ENCODE data around the gene EIF5AL1. TPM values are rescaled to one million over a fixed set of nuclear protein-coding genes. Genes with fewer than 3 reads are reported as not detected.

The EIF5AL1 gene
- total and polyA plus RNA-seq, 2 of the 4 experiments (the other 2 are of a cell fraction), result 1.1 to 1.4 TPM

- dilution Hi-C loops (cut with HindIII; ENCODE audit: low sequenced_read_pairs, unreplicated experiment) (no loop called here), in situ Hi-C loops (cut with MboI; ENCODE audit: low sequenced_read_pairs) (no loop called here), intact Hi-C loops (cut with micrococcal nuclease) (no loop called here)
- H3K36me3 ChIP-seq (ENCODE audit: control insufficient read depth, insufficient read depth, low read length), result no peaks in the 10 kb centered on the region
- peaks cover 12% of the 10 kb centered on the region; the same call in 1 of the 2 replicates for H3K4me1 ChIP-seq (ENCODE audit: control insufficient read depth, insufficient read depth, low read length)
- DNase-seq (no peak), ATAC-seq (ENCODE audit: low read depth) (no peak)
- WGBS, 2 experiments (ENCODE audit: extremely low coverage in 2 of 2, insufficient read length in 1 of 2), result 85% methylated on average over 2 of the region's 4 CpGs; no CpG with 5 or more reads in 1 of the 2 experiments
- no peak overlapping the region for H2BK5ac ChIP-seq (ENCODE audit: low read depth, low read length, poor library complexity, severe bottlenecking)
- H4K5ac ChIP-seq (ENCODE audit: low read depth, low read length), result no peak overlapping the region
- H3K4me3 ChIP-seq (ENCODE audit: insufficient read depth, low read depth, low read length), result no peak overlapping the region
- no peak overlapping the region for H3K4me2 ChIP-seq (ENCODE audit: low read depth, low read length)
- peaks cover 11% of the 10 kb centered on the region; the same call in 1 of the 2 replicates for H3K9me1 ChIP-seq (ENCODE audit: insufficient read depth, low read length)
- no peaks in the 10 kb centered on the region for H3K79me1 ChIP-seq (ENCODE audit: low read depth in 1 of 2, low read length in 2 of 2)
- H3K9ac ChIP-seq (ENCODE audit: low read depth, low read length), result no peak overlapping the region
- ChIA-PET CTCF (no interaction called here), POLR2A (ENCODE audit: unreplicated experiment) (no interaction called here)
- H2AK9ac ChIP-seq (replicated peaks; ENCODE audit: low read depth, low read length, poor library complexity), result no peak overlapping the region
- no peak overlapping the region for H3K18ac ChIP-seq (ENCODE audit: low read depth, low read length)
- H3K23ac ChIP-seq (ENCODE audit: low read depth, low read length), result no peak overlapping the region
- no peak overlapping the region for H3K14ac ChIP-seq (replicated peaks; ENCODE audit: low read depth, low read length)
- BruUV-seq (replicated peaks), result no TSS peak
- no peak overlapping the region for H2BK20ac ChIP-seq (ENCODE audit: low read depth, low read length)
- H4K8ac ChIP-seq (ENCODE audit: low read depth in 2 of 2, low read length in 2 of 2), result no peak overlapping the region
- H4K20me1 ChIP-seq (ENCODE audit: insufficient read depth, low read length), result no peaks in the 10 kb centered on the region
- H2BK15ac ChIP-seq (ENCODE audit: low read depth, low read length), result no peak overlapping the region
- no peak overlapping the region for H2BK120ac ChIP-seq (ENCODE audit: low read depth, low read length)
- H3K9me3 ChIP-seq (ENCODE audit: control insufficient read depth, insufficient read depth, low read length), result no peaks in the 10 kb centered on the region
- H4K91ac ChIP-seq (ENCODE audit: insufficient read depth, low read depth, low read length), result no peak overlapping the region
- no peak for TF ChIP-seq RCOR1 (IDR thresholded peaks at IDR 0.05; ENCODE audit: insufficient replicate concordance, low read length)
- no peak for TF ChIP-seq POLR2A (IDR thresholded peaks at IDR 0.05; ENCODE audit: low read depth, low read length)
- no peak for TF ChIP-seq FOS (IDR thresholded peaks at IDR 0.05; ENCODE audit: low read depth, low read length)
- TF ChIP-seq MAZ (IDR thresholded peaks at IDR 0.05; ENCODE audit: borderline replicate concordance, low read depth, low read length), result no peak
- TF ChIP-seq RFX5 (IDR thresholded peaks at IDR 0.05; ENCODE audit: low read depth, low read length), result no peak
- no peak for TF ChIP-seq ELK1 (IDR thresholded peaks at IDR 0.05; ENCODE audit: borderline replicate concordance, low read depth, low read length)
- TF ChIP-seq CTCF (conservative IDR thresholded peaks at IDR 0.05; ENCODE audit: low read depth, low read length), result no peak
- no peak for TF ChIP-seq SMC3 (IDR thresholded peaks at IDR 0.05; ENCODE audit: low read depth, low read length)
- TF ChIP-seq USF2 (IDR thresholded peaks at IDR 0.05; ENCODE audit: low read depth, low read length), result no peak
- no peak for TF ChIP-seq MXI1 (IDR thresholded peaks at IDR 0.05; ENCODE audit: borderline replicate concordance, low read depth, low read length)
- no peak for TF ChIP-seq CHD1 (IDR thresholded peaks at IDR 0.05; ENCODE audit: low read depth, low read length)
- no peak for TF ChIP-seq MAFK (IDR thresholded peaks at IDR 0.05; ENCODE audit: low read depth, low read length)
- TF ChIP-seq BHLHE40 (IDR thresholded peaks at IDR 0.05; ENCODE audit: low read depth, low read length), result no peak
- no peak for TF ChIP-seq RAD21 (IDR thresholded peaks at IDR 0.05; ENCODE audit: low read length)
- H3K27ac ChIP-seq (ENCODE audit: insufficient read depth, low read length), result no peak overlapping the region
- H2AK5ac ChIP-seq (ENCODE audit: low read depth, low read length), result no peak overlapping the region
- H3K27me3 ChIP-seq (ENCODE audit: control insufficient read depth, insufficient read depth, low read length), result no peaks in the 10 kb centered on the region; the same call in 1 of the 2 replicates
- H3K4ac ChIP-seq (ENCODE audit: low read depth, low read length), result no peak overlapping the region
- no peak overlapping the region for H3K56ac ChIP-seq (ENCODE audit: extremely low read depth, insufficient read depth, low read length)
- H2AFZ ChIP-seq (replicated peaks; ENCODE audit: low read length, poor library complexity), result no peak overlapping the region
Observed at GRCh38 chr10:79471776-79472175, 40.6 kb upstream of the EIF5AL1 start.

All from IMR-90 (cell line).